WTC11 (cell line): ENCODE measurements around the gene RASL11A. TPM values are rescaled to one million over a fixed set of nuclear protein-coding genes. Genes with fewer than 3 reads are reported as not detected.

Source experiments
- ATF1 ChIP-seq: sonication (generic); formaldehyde crosslinking; IDR thresholded peaks from 2 replicates; pipeline ENCODE4 v1.8.1; 2023; ENCODE audit warnings: mild to moderate bottlenecking, moderate library complexity, missing genetic modification reagents
- ELF4 ChIP-seq: sonication (generic); formaldehyde crosslinking; IDR thresholded peaks from 2 replicates; pipeline ENCODE4 v1.8.1; 2022; ENCODE audit warnings: low read depth, mild to moderate bottlenecking, moderate library complexity, missing genetic modification reagents
- EMX1 ChIP-seq: fragments of 250-450 bp; sonication (Bioruptor Pico); IDR thresholded peaks from 2 replicates; pipeline ENCODE4 v1.8.0; 2021; ENCODE audit warnings: mild to moderate bottlenecking
- ESRRA ChIP-seq: sonication (generic); formaldehyde crosslinking; IDR thresholded peaks from 2 replicates; pipeline ENCODE4 v1.8.1; 2022; ENCODE audit warnings: mild to moderate bottlenecking, missing genetic modification reagents, borderline replicate concordance
- ETV6 ChIP-seq: sonication (generic); formaldehyde crosslinking; IDR thresholded peaks from 2 replicates; pipeline ENCODE4 v1.8.1; 2022; ENCODE audit warnings: mild to moderate bottlenecking, missing genetic modification reagents
- FOXJ3 ChIP-seq: sonication (generic); formaldehyde crosslinking; IDR thresholded peaks from 2 replicates; pipeline ENCODE4 v1.9.0; 2021; ENCODE audit warnings: missing genetic modification reagents, mild to moderate bottlenecking, borderline replicate concordance
- FOXK1 ChIP-seq: sonication (generic); formaldehyde crosslinking; IDR thresholded peaks from 2 replicates; pipeline ENCODE4 v1.8.0; 2022; ENCODE audit warnings: mild to moderate bottlenecking, moderate library complexity, missing genetic modification reagents
- FOXP1 ChIP-seq: sonication (generic); formaldehyde crosslinking; IDR thresholded peaks from 2 replicates; pipeline ENCODE4 v1.8.0; 2022; ENCODE audit warnings: missing genetic modification reagents, mild to moderate bottlenecking, moderate library complexity, borderline replicate concordance
- GABPB1 ChIP-seq: sonication (generic); formaldehyde crosslinking; IDR thresholded peaks from 2 replicates; pipeline ENCODE4 v1.8.1; 2023; ENCODE audit warnings: mild to moderate bottlenecking, missing genetic modification reagents
- GRHL2 ChIP-seq: fragments of 250-450 bp; sonication (Bioruptor Pico); IDR thresholded peaks from 2 replicates; pipeline ENCODE4 v1.8.0; 2022; ENCODE audit warnings: mild to moderate bottlenecking, moderate library complexity; ENCODE audit not compliant: insufficient replicate concordance, severe bottlenecking
- HMGA2 ChIP-seq: fragments of 250-450 bp; sonication (Bioruptor Pico); IDR thresholded peaks from 2 replicates; pipeline ENCODE4 v1.4.0; 2021; ENCODE audit warnings: mild to moderate bottlenecking, moderate library complexity
- KAT7 ChIP-seq: sonication (generic); formaldehyde crosslinking; IDR thresholded peaks from 2 replicates; pipeline ENCODE4 v1.8.1; 2023; ENCODE audit warnings: missing genetic modification reagents, mild to moderate bottlenecking, borderline replicate concordance
- MXD4 ChIP-seq: fragments of 250-450 bp; sonication (Bioruptor Pico); IDR thresholded peaks from 2 replicates; pipeline ENCODE4 v1.8.0; 2021; ENCODE audit warnings: mild to moderate bottlenecking, moderate library complexity, borderline replicate concordance
- NFATC4 ChIP-seq: fragments of 250-450 bp; sonication (Bioruptor Pico); IDR thresholded peaks from 2 replicates; pipeline ENCODE4 v1.9.0; 2021; ENCODE audit warnings: mild to moderate bottlenecking
- NFE2L1 ChIP-seq: sonication (generic); formaldehyde crosslinking; IDR thresholded peaks from 2 replicates; pipeline ENCODE4 v1.8.1; 2023; ENCODE audit warnings: missing genetic modification reagents
- NR1H2 ChIP-seq: sonication (generic); formaldehyde crosslinking; IDR thresholded peaks from 2 replicates; pipeline ENCODE4 v1.9.0; 2021; ENCODE audit warnings: mild to moderate bottlenecking, moderate library complexity, missing genetic modification reagents
- NR2C2 ChIP-seq: sonication (generic); formaldehyde crosslinking; IDR thresholded peaks from 2 replicates; pipeline ENCODE4 v1.8.0; 2022; ENCODE audit warnings: mild to moderate bottlenecking, missing genetic modification reagents
- NR3C1 ChIP-seq: sonication (generic); formaldehyde crosslinking; conservative IDR thresholded peaks from 2 replicates; pipeline ENCODE4 v1.8.1; 2023; ENCODE audit warnings: low read depth, mild to moderate bottlenecking, missing genetic modification reagents
- OVOL2 ChIP-seq: fragments of 250-450 bp; sonication (Bioruptor Pico); IDR thresholded peaks from 2 replicates; pipeline ENCODE4 v1.9.0; 2021; ENCODE audit warnings: mild to moderate bottlenecking, borderline replicate concordance
- TEAD4 ChIP-seq: sonication (generic); formaldehyde crosslinking; IDR thresholded peaks from 2 replicates; pipeline ENCODE4 v1.8.0; 2022; ENCODE audit warnings: mild to moderate bottlenecking, missing genetic modification reagents
- ZNF121 ChIP-seq: sonication (generic); formaldehyde crosslinking; IDR thresholded peaks from 2 replicates; pipeline ENCODE4 v1.8.0; 2023; ENCODE audit warnings: missing genetic modification reagents
- ZNF263 ChIP-seq: sonication (generic); formaldehyde crosslinking; IDR thresholded peaks from 2 replicates; pipeline ENCODE4 v1.8.1; 2022; ENCODE audit warnings: low read depth, mild to moderate bottlenecking, moderate library complexity, missing genetic modification reagents
- ZNF317 ChIP-seq: sonication (generic); formaldehyde crosslinking; IDR thresholded peaks from 2 replicates; pipeline ENCODE4 v1.8.1; 2023; ENCODE audit warnings: low read depth, mild to moderate bottlenecking, moderate library complexity, missing genetic modification reagents, borderline replicate concordance
- ZNF396 ChIP-seq: fragments of 250-450 bp; sonication (Bioruptor Pico); IDR thresholded peaks from 2 replicates; pipeline ENCODE4 v1.8.0; 2021; ENCODE audit warnings: mild to moderate bottlenecking, moderate library complexity, borderline replicate concordance
- ZNF423 ChIP-seq: fragments of 250-450 bp; sonication (Bioruptor Pico); IDR thresholded peaks from 2 replicates; pipeline ENCODE4 v2.1.2; 2022; ENCODE audit warnings: mild to moderate bottlenecking, moderate library complexity
- ZNF671 ChIP-seq: fragments of 250-450 bp; sonication (Bioruptor Pico); IDR thresholded peaks from 2 replicates; pipeline ENCODE4 v1.8.0; 2021; ENCODE audit warnings: mild to moderate bottlenecking
- total RNA-seq: library from RNA; stranded (reverse); gene quantifications from 3 replicates; pipeline ENCODE4 v1.2.3, GENCODE V29; 2021
- TF ChIP-seq, protein P1 (sequence below): sonication (generic); formaldehyde crosslinking; IDR thresholded peaks from 2 replicates; pipeline ENCODE4 v1.8.1; 2022; ENCODE audit warnings: low read depth, mild to moderate bottlenecking, moderate library complexity, missing genetic modification reagents, borderline replicate concordance
- TF ChIP-seq, protein P2 (sequence below): sonication (generic); formaldehyde crosslinking; IDR thresholded peaks from 2 replicates; pipeline ENCODE4 v1.8.0; 2022; ENCODE audit warnings: mild to moderate bottlenecking, missing genetic modification reagents
- TF ChIP-seq, protein P3 (sequence below): sonication (generic); formaldehyde crosslinking; IDR thresholded peaks from 2 replicates; pipeline ENCODE4 v1.8.0; 2022; ENCODE audit warnings: mild to moderate bottlenecking, missing genetic modification reagents
- TF ChIP-seq, protein P4 (sequence below): sonication (generic); formaldehyde crosslinking; IDR thresholded peaks from 2 replicates; pipeline ENCODE4 v1.8.1; 2023; ENCODE audit warnings: mild to moderate bottlenecking, missing genetic modification reagents
- TF ChIP-seq, protein P5 (sequence below): sonication (generic); formaldehyde crosslinking; IDR thresholded peaks from 2 replicates; pipeline ENCODE4 v1.8.1; 2023; ENCODE audit warnings: mild to moderate bottlenecking, missing genetic modification reagents, borderline replicate concordance

RASL11A gene
- total RNA-seq, 1 experiment from 2014 or later: 3.5 TPM

DNA sequence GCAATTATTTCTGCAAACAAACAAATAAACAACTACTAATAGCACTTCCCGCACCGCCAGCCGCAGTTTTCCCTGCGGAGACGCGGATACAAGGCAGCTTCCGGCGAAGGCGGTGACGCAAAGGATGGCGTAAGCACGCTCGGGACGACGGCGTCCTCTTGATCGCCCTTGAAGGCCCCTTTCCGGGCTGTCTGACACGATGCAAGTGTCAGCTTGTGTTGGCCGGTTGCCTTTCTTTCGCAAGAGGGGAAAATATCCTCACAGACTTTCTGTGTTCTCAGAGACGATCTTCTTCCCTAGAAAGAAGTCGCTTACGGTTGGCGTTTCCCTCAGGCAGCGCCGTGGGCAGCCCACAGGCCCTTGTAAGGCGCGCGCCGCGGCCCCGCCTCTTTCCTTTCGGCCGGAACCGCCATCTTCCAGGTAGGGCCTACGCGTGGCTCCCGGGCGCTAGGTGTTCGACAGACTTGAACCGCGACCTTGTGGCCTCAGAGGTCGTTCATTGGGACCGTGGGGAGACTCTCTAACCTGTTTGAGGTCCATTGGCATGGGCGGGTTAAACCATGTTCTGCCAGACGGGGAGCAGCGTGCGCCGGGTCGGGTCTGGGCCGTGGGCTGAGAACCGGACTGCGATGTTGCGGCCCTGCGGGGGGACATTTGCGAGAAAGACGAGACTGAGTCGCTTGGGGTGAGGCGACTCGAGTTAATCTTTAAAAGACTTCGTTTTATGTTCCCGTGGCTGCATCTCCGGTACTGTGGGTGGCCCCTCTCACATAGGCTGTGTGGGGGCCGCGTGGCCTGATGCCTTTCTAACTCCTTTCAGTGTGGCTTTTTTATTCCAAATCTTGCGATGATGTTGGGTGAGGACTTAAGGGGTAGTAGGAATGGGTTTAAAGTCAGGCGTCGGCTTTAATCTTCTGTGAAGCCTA lies 19.2 kb upstream of the RASL11A start, which contains the start of gene RPL21 (continued):
- TF ChIP-seq TEAD4 (no peak; the same call in 1 of the 2 replicates), ESRRA (CRISPR knock-in tag) (peak; percentile 92), EMX1 (CRISPR knock-in tag) (no peak), HMGA2 (CRISPR knock-in tag) (peak; percentile 7; the same call in 1 of the 2 replicates), ATF1 (CRISPR knock-in tag) (0 out of 2 replicates have a peak, but pooled peaks have one; percentile 3), NFE2L1 (CRISPR knock-in tag) (peak; percentile 62; the same call in 1 of the 2 replicates), ZNF317 (no peak), FOXJ3 (CRISPR knock-in tag) (no peak), ETV6 (CRISPR knock-in tag) (peak; percentile 77; the same call in 1 of the 2 replicates), FOXK1 (CRISPR knock-in tag) (peak; percentile 93), NR3C1 (CRISPR knock-in tag) (no peak), ZNF396 (no peak), NFATC4 (peak; percentile 60; the same call in 1 of the 2 replicates), GABPB1 (no peak; the same call in 1 of the 2 replicates), ZNF263 (CRISPR knock-in tag) (no peak), KAT7 (CRISPR knock-in tag) (0 out of 2 replicates have a peak, but pooled peaks have one; percentile 90), ZNF423 (CRISPR knock-in tag) (no peak), OVOL2 (CRISPR knock-in tag) (no peak; the same call in 1 of the 2 replicates), FOXP1 (CRISPR knock-in tag) (peak; percentile 89), ZNF671 (peak; percentile 34; the same call in 1 of the 2 replicates), MXD4 (CRISPR knock-in tag) (no peak), NR1H2 (CRISPR knock-in tag) (no peak), GRHL2 (no peak), NR2C2 (CRISPR knock-in tag) (no peak; the same call in 1 of the 2 replicates), ZNF121 (CRISPR knock-in tag) (no peak), ELF4 (CRISPR knock-in tag) (no peak)
- TF ChIP-seq, protein P1, sequence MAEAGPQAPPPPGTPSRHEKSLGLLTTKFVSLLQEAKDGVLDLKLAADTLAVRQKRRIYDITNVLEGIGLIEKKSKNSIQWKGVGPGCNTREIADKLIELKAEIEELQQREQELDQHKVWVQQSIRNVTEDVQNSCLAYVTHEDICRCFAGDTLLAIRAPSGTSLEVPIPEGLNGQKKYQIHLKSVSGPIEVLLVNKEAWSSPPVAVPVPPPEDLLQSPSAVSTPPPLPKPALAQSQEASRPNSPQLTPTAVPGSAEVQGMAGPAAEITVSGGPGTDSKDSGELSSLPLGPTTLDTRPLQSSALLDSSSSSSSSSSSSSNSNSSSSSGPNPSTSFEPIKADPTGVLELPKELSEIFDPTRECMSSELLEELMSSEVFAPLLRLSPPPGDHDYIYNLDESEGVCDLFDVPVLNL: no peak
- TF ChIP-seq, protein P2, sequence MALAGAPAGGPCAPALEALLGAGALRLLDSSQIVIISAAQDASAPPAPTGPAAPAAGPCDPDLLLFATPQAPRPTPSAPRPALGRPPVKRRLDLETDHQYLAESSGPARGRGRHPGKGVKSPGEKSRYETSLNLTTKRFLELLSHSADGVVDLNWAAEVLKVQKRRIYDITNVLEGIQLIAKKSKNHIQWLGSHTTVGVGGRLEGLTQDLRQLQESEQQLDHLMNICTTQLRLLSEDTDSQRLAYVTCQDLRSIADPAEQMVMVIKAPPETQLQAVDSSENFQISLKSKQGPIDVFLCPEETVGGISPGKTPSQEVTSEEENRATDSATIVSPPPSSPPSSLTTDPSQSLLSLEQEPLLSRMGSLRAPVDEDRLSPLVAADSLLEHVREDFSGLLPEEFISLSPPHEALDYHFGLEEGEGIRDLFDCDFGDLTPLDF (CRISPR knock-in tag): 0 out of 2 replicates have a peak, but pooled peaks have one; percentile 27
- TF ChIP-seq, protein P3, sequence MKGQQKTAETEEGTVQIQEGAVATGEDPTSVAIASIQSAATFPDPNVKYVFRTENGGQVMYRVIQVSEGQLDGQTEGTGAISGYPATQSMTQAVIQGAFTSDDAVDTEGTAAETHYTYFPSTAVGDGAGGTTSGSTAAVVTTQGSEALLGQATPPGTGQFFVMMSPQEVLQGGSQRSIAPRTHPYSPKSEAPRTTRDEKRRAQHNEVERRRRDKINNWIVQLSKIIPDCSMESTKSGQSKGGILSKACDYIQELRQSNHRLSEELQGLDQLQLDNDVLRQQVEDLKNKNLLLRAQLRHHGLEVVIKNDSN: peak; percentile 39; the same call in 1 of the 2 replicates
- TF ChIP-seq, protein P4, sequence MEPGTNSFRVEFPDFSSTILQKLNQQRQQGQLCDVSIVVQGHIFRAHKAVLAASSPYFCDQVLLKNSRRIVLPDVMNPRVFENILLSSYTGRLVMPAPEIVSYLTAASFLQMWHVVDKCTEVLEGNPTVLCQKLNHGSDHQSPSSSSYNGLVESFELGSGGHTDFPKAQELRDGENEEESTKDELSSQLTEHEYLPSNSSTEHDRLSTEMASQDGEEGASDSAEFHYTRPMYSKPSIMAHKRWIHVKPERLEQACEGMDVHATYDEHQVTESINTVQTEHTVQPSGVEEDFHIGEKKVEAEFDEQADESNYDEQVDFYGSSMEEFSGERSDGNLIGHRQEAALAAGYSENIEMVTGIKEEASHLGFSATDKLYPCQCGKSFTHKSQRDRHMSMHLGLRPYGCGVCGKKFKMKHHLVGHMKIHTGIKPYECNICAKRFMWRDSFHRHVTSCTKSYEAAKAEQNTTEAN (CRISPR knock-in tag): peak; percentile 87
- TF ChIP-seq, protein P5, sequence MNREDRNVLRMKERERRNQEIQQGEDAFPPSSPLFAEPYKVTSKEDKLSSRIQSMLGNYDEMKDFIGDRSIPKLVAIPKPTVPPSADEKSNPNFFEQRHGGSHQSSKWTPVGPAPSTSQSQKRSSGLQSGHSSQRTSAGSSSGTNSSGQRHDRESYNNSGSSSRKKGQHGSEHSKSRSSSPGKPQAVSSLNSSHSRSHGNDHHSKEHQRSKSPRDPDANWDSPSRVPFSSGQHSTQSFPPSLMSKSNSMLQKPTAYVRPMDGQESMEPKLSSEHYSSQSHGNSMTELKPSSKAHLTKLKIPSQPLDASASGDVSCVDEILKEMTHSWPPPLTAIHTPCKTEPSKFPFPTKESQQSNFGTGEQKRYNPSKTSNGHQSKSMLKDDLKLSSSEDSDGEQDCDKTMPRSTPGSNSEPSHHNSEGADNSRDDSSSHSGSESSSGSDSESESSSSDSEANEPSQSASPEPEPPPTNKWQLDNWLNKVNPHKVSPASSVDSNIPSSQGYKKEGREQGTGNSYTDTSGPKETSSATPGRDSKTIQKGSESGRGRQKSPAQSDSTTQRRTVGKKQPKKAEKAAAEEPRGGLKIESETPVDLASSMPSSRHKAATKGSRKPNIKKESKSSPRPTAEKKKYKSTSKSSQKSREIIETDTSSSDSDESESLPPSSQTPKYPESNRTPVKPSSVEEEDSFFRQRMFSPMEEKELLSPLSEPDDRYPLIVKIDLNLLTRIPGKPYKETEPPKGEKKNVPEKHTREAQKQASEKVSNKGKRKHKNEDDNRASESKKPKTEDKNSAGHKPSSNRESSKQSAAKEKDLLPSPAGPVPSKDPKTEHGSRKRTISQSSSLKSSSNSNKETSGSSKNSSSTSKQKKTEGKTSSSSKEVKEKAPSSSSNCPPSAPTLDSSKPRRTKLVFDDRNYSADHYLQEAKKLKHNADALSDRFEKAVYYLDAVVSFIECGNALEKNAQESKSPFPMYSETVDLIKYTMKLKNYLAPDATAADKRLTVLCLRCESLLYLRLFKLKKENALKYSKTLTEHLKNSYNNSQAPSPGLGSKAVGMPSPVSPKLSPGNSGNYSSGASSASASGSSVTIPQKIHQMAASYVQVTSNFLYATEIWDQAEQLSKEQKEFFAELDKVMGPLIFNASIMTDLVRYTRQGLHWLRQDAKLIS (CRISPR knock-in tag): no peak; the same call in 1 of the 2 replicates
